Ishikawa (cell line): ENCODE data around the gene ZFP36L2.

ENCODE experiments used
- EGR1 ChIP-seq: IDR thresholded peaks from 2 replicates; pipeline ENCODE4 v1.6.1; 2012
- EP300 ChIP-seq: IDR thresholded peaks from 2 replicates; pipeline ENCODE4 v1.6.1; 2012; ENCODE audit warnings: borderline replicate concordance
- FOXM1 ChIP-seq: IDR thresholded peaks from 2 replicates; pipeline ENCODE4 v1.6.1; 2012; ENCODE audit warnings: low read depth, borderline replicate concordance
- RAD21 ChIP-seq: IDR thresholded peaks from 2 replicates; pipeline ENCODE4 v1.6.1; 2012; ENCODE audit warnings: low read depth
- TAF1 ChIP-seq: IDR thresholded peaks from 2 replicates; pipeline ENCODE4 v1.6.1; 2012; ENCODE audit warnings: low read depth, mild to moderate bottlenecking
- YY1 ChIP-seq: IDR thresholded peaks from 2 replicates; pipeline ENCODE4 v1.6.1; 2012; ENCODE audit warnings: low read depth

GRCh38 chr2:43191947-43192516, 34.4 kb downstream of the ZFP36L2 start:
- no peak for TF ChIP-seq RAD21
- TF ChIP-seq FOXM1: no peak
- TF ChIP-seq TAF1: no peak
- TF ChIP-seq EP300: no peak
- TF ChIP-seq YY1: no peak
- TF ChIP-seq EGR1: no peak
